HTERT RPE-1 (cell line): Measurements from ENCODE around the gene C17orf67.

ENCODE experiments used
- in situ Hi-C: fragments of 300-500 bp; cut with MboI; formaldehyde crosslinking; loops from 4 replicates; pipeline ENCODE4 v1.14.3; 2020; ENCODE audit warnings: low sequenced_read_pairs

Gene C17orf67

DNA sequence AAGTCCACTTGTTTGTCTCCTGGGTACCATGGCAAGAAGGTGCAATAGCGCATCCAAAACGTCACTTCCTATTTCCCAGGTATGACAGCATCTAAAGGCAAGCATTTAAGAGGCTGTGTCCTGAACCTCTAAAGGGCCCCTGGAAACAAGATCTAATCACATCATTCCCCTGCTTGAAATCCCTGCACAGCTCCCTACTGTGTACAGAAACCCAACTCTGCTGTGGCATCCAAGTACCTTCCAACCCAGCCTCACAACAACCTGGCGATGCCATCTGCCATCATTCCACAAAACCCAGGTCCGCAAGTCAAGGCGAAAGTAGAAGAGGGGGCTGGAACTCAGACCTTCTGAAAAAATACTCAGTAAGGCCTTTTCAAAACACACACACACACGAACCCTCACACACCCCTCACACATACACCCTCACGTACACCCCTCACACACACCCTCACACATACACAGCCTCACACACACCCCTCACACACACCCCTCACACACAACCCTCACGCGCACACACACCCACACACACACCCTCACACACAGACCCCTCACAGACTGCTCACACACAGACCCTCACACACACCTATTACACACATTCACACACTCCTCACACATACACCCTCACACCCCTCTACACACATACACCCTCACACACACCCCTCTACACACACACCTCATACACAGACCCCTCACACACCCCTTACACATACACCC lies 24.5 kb downstream of the C17orf67 start:
- in situ Hi-C loops: no loop called here

DNA sequence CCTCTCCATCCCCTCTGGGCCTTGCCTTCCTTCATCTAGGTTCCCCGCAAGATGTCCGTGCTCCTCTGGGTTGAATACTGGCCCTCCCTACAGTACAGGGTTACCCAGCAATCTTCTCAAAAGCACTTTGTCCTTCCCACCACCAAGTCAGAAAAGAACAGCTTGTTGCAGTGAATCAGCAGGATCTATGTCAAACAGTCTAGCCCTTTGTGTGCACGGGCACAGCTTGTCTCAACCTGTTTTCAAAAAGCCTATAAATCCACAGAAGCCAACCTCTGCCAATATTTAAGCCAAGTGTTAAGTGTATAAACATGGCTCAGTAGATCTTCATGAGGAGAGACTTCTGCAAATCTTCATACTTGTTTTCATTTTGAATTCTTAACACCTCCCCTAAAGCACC lies 25.2 kb downstream of the C17orf67 start:
- in situ Hi-C loops: no loop called here

DNA sequence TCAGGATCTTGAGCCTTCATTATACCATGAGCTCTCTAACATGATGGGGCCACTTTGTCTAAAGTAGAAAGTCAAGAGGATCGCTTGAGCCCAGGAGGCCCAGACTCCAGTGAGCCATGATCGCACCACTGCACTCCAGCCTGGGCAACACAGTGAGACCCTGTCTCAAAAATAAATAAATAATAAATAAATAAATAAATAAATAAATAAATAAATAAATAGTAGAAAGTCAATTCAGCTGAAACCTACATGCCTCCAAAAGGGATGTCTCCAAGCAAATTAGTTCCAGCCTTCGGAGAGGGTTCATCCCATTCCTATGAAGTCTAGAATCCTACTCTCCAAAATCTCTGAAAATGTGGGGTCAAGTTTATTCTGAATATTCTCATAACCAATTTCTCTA lies 26.0 kb downstream of the C17orf67 start:
- in situ Hi-C loops: no loop called here

DNA sequence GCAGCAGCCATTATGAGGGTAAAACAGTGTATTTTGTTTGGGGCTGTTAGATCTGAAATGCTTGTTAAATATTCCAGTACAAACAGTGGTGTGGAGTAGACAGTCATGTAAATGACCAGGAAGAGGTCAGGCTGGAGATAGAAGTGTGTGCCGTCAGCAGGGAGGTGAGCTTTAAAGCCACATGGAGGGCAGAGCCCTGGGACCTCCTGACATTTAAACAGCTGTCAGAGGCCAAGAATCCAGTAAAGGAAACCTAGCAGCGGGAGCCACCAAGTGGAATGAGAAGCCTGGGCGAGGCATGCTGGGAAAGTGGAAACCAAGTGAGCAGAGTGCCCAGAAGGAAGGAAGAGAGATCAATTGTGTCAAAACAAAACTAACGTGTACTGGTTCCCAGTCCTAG lies 26.8 kb downstream of the C17orf67 start:
- in situ Hi-C loops: no loop called here

DNA sequence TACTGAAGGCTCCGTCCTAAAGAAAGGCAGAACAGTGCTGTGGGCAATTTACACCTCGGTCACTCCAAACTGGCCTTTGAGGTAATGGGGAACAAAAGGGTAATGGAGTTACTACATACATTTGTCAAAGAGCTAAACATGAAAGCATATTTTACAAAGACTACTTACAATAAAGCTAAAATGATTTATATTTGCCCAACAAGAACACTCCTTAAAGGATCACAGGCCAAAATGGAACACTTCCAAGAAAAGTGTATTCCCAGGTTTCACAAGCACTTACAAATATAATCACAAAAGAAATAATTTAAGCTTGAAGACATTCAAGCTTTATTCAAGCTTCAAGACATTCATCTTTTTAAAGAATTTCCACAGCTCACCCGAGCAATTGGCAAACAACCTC lies 29.3 kb downstream of the C17orf67 start:
- in situ Hi-C loops: no loop called here

DNA sequence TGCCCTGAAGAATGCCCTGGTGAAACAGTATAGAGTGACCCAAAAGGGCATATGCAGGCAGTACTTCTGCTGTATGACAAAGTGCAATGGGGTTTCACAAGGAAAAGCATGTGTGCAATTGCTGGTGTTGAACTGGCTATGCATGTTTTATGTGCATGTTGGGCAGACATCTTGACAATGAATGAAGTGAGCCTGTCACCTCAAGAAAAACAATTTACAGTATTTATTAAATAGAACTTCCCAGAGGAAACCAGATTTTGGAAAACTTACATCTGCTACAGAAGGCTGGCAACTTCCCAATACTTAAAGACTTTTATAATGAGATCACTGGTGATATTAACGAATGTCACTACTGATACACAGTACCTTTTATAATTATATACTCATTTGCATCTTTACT lies 30.6 kb downstream of the C17orf67 start:
- in situ Hi-C loops: no loop called here

DNA sequence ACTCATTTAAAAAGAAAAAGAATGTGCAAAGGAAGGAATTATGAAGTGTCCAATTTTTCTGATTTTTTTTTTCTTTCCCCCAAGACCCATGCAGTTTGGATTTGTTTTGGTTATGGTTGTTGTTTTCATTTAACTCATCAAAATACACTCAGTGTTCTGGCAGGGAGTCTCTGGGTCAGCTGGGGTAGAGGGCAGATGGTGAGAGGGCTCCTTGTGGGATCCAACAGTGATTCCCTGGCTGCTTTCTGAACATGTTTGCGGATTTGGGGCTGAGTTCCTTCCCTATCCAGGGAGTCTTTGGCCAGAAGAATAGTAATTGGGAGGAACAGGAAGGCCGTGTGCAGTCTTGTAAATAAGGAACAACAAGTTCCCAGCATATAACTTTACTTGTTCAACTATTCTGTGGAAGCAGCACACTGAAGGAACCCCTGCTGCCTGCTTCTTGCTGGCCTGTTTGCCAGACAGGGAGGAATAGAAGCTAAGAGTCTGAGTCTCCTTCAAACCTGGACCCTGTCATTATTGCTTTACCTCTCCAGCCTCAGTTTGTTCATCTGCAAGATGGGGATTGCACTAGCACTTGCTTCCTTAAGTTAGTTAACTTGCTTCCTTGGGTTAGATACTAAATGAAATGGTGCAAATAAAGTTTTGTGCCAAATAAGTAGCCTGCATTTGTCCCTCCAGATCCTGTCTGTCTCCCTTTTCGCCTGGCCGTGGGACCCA lies 32.1 kb downstream of the C17orf67 start:
- in situ Hi-C loops: no loop called here

DNA sequence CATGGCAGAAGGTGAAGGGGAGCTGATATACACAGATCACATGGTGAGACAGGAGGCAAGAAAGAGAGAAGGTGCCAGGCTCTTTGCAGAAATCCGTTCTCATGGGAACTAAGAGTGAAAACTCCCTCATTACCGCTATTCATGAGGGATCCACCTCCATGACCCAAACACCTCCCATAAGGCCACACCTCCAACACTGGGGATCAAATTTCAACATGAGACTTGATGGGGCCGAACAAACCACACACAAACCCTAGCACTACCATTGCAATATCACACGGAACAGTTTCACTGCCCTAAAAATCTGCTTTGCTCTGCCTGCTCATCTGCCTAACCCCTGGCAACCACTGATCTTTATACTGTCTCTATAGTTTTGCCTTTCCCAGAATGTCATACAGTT lies 34.8 kb downstream of the C17orf67 start:
- in situ Hi-C loops: no loop called here

DNA sequence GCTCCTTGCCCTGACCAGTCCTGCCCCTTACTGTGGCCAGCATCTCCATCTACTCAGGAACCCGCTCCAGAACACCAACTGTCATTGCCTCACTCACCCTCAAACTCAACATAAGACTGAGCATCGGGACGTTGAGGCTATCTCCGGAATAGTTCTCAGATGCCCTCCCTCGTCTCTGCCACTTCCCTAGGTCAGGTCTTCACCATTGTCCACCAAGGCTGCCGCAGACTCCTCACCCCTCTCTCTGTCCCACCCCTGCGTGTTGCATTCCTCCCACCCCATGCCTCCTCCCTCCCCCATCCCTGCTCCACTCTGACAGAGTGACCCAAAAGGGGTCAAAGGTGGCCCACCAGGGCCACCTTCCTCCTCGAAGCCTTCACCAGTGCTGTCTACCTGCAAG lies 37.2 kb downstream of the C17orf67 start:
- in situ Hi-C loops: no loop called here

DNA sequence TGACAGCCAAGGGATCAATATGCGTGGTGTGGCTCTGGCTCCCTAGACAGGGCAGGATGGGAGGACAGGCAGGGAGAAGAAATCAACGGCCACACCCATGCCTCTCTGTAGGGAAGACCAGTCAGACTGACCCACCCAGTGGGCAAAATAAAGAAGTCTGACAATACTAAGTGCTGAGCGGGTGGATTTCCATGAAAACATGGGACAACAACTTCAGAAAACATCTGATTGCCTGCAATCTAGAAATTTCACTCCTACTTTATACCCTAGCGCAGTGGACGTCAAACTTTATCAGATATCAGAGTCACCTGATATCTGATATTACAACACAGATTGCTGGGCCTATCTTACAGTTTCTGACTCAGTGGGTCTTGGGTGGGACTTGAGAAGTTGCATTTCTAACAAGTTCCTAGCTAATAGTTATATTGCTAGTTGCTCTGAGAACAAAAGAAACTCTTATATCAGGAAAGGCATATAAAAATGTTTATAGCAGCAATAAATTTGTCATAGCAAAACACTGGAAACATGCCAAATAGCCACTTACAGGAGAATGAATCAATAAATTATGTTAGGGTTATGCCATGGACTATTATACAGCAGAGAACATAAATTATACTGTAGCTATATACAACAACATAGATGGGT lies 38.4 kb downstream of the C17orf67 start:
- in situ Hi-C loops: no loop called here

DNA sequence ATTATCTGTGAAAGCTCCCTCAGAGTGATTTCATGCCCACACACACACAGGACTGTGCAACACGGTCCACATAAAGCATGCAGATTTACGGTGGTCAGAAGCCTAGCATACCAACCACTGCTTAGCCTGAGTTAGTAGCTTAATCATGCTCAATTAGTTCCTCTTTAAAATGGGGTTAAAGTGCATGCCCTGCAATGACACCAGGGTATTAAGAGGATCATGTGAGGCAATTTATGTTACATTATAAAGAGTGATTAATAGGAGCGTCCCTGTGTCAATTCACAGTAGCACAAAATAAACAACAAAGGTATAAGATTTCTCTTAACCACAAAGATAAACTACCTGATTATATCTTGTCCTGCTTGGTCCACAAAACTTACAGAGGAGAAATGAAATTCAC lies 39.8 kb downstream of the C17orf67 start:
- in situ Hi-C loops: no loop called here

DNA sequence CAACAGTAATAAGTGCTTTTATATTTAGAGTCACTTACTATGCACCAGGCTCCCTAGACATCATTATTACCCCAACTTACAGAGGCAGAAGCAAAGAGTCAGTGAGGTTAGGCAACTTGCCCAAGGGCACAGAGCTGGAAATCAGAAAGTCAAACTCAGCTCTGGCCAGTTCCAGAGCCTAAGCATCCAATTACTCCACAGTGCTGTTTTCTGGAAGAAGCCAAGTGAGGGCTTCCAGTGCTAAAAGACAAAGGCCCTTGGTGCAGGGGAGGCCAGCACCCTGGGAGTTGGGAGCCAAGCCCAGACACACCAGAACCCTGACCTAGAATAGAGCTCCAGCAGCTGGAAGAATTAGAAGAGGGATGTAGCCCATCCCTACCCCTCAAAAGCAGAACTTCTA lies 40.2 kb downstream of the C17orf67 start:
- in situ Hi-C loops: no loop called here

DNA sequence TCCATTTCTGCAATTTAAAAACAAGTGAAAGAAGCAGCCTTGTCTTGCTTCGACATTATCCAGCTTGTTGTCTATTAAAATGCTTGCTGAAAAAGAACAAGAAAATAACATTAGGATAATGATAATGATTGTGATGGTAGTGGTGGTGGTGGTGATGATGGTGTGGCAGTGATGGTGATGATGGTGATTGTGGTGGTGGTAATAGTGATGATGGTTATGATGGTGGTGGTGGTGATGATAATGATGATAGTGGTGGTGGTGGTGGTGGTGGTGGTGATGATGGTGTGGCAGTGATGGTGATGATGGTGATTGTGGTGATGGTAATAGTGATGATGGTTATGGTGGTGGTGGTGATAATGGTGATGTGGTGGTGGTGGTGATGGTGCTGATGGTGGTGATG lies 41.5 kb downstream of the C17orf67 start:
- in situ Hi-C loops: no loop called here

DNA sequence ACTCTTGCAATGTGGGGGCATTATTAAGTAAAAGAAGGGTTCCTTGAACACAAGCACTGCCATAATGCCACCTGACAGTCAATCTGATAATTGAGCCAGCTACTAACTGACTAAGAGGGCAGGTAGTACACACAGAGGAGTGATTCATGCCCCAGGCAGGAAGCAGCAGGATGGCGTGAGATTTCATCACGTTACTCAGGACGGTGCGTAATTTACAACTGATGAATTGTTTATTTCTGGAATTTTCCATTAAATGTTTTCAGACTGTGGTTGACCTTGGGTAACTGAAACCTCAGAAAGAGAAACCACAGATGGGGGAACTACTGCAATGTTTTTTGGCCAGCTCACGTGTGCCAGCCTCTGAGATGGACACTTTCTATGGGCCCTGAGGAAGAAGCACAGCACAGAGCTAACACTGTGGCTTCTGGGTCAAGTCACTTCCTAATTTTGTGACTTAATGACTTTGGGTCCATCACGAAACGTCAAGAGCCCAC lies 46.7 kb downstream of the C17orf67 start:
- in situ Hi-C loops: no loop called here

DNA sequence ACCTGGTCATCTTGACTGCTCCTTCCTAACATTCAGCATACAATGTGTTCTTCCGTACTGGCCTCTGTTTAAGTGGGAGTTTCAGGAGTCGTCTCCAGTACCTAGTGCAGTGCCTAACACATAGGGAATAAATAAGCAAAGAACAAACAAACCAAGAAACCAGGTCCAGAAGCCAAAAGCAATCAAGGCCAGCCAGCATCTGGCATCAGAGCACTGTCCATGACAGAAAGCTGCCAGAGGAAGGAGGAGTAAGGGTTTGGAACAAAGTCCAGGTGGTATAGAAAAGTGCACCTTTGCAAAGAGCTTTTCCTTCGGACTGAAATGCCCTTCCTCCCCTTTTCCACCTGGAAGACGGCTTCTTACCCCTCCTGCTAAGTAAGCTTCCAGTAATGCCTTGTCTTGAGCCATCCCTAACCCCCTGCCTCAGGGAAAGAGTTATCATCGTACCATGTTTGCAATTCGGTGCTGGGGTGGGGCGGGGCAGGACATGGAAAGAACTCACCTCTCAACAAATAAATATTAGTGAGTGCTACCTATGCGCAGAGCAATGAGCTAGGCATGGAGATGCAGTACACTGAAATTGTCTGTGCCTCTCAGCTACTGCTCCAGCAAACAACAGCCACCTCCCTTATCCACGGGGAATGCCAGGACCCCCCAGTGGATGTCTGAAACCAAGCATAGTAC lies 47.6 kb downstream of the C17orf67 start:
- in situ Hi-C loops: no loop called here

DNA sequence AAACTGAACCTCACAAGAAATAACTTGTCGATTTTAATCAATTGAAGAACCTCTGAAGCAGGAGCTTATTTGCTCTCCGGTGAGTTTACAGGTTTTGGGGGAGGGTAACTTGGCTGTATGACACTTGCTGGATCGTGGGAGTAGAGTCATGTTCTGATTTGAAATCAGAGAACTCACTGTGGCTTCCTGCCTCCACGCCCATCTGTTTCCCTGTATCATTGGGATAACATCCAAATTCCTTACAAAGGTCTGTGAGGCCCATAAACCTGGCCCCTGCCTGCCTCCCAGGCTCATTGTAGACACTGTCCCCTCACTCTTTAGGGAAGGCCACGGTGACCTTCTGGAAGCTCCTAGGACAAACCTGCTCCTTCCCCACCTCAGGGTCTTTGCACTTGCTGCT lies 48.3 kb downstream of the C17orf67 start:
- in situ Hi-C loops: no loop called here

DNA sequence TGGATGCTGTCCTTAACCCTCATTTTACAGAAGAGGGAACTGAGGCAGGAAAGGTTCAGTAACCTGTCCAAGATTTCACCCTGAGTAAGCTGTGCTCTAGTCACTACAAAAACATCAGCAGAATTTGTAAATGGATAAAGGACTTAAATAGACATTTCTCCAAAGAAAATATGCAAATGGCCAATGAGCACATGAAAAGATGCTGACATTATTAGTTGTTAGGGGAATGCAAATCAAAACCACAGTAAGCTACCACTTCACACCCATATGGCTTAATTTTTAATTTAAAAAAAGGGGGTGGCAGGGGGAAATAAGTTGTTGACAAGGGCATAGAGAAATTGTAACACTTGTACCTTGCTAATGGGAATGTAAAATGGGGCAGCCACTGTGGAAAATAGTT lies 51.4 kb downstream of the C17orf67 start:
- in situ Hi-C loops: no loop called here

DNA sequence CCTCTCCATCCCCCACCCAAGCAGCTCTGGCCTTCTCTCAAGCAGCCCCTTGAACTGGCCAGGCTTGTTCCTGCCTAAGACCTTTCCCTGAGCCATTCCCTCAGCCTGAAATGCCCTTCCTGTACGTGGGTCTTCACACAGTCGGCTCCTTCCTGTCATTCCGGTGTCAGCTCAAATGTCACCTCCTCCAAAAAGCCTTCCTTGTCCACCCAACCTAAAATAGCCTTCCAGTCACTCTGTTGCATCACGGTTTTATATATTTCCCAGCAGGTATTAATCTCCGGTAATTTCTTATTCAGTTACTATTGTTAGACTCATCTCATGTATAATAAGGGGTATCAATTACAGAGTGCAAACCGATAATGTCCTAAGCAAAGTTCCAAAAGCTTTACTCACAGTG lies 51.8 kb downstream of the C17orf67 start:
- in situ Hi-C loops: no loop called here

DNA sequence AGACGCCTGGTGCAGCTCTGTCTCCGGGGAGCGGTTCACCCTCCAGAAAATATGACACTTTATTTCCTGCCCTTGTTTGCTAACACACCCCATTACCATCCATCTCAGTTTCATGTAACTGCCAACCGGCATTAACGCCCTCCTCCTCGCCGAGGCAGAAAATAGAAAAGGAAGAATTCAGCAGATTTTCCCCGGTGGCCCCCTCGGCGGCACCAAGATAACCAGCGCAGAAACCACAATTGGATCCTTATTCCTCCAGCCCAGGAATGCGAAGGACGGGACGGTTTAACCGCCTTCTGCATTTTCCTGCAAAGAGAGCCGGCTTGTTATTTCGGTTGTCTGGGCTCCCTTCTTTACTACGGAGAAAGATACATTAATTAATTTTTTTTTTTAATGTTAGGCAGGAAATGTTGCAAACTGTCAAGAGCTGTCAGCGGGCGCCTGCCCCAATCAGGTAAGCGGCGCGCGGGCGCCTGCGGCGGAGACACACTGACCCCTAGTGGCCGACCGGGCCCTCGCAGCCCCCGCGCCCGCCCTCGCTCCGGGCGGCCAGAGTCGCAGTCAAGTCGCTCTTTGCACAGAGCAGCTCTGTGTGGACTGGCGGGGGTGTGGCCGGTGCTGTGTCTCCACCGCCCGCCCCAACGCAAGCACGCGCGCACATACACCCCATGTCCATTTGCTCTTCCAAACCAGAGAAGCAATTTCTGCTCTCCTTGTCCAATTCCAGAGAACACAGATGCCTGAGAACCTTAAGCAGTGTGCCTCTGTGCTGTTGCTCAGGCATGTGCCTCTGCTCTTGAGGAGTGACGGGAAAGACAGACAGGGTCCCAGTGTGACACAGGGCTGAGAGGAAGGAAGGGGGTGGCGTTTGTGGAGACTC lies 53.6 kb downstream of the C17orf67 start:
- in situ Hi-C loops: no loop called here

DNA sequence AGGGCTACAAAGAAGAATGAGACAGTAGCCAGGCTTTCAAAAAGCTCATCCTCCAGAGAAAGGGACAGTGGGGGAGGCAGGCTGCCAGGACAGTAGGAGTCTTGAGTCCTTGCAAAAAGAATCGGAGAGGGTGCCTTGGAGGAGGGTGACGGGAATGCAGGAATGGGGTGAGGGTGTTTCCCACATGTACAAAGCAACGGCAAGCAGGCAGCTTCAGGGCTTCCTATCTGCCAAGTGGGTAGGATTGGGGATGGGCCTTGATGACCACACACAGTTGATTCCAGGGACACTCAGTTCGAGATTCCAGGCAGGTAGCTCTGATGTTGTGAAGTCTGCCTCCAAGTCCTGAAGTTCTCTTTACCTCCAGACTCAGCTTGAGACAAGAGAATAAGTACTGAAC lies 54.4 kb downstream of the C17orf67 start:
- in situ Hi-C loops: no loop called here

DNA sequence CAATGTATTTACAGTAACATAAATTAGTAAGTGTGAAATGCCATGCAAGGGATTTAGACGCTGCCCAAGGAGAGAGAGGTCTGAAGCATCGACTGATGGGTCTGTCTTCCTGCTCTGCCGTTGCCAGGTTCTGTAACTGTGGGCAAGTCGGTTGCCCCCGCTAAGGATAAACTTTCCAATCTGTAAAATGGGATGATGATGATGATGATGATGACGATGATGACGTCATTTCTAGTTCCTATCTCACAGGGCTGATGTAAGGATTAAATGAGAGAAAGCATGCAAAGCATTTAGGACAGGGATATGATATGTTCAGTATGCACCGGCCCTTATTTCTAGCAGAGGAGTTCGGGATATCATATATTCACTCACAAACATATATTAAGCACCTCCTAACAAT lies 54.8 kb downstream of the C17orf67 start:
- in situ Hi-C loops: no loop called here
